Left lung (tissue), 10 donors: Measurements from ENCODE around the gene KIRREL1. TPM values are rescaled to one million over a fixed set of nuclear protein-coding genes. Genes with fewer than 3 reads are reported as not detected.

Experiments used
- ATAC-seq: fragments of 200-7000 bp; cut with Tn5 transposase; one replicate; pipeline ENCODE4 v1.9.1; 2020; ENCODE audit warnings: moderate library complexity
- DNase-seq, 4 donors: peaks; one replicate each; pipeline ENCODE4 v3.0.0-alpha.2; 2013 to 2020
- H3K27ac ChIP-seq, 2 donors: fragments of 200-600 bp; sonication (generic) in 1 of 2; one replicate each; pipeline versions ENCODE4 v1.5.0 to v1.8.0; 2020 to 2021
- H3K27me3 ChIP-seq, 2 donors: fragments of 200-600 bp; sonication (generic) in 1 of 2; one replicate each; pipeline versions ENCODE4 v1.5.0 to v1.8.0; 2020 to 2021
- H3K36me3 ChIP-seq, 2 donors: fragments of 200-600 bp; sonication (generic) in 1 of 2; one replicate each; pipeline versions ENCODE4 v1.5.0 to v1.8.0; 2020 to 2021
- H3K4me1 ChIP-seq, 2 donors: fragments of 200-600 bp; one replicate each; pipeline ENCODE4 v1.8.0; 2021
- H3K4me3 ChIP-seq, 2 donors: fragments of 200-600 bp; sonication (generic) in 1 of 2; one replicate each; pipeline versions ENCODE4 v1.5.0 to v1.8.0; 2020 to 2021; ENCODE audit warnings: mild to moderate bottlenecking in 1 of 2
- H3K9me3 ChIP-seq, 2 donors: fragments of 200-600 bp; sonication (generic) in 1 of 2; one replicate each; pipeline versions ENCODE4 v1.5.0 to v1.8.0; 2020 to 2021
- CTCF ChIP-seq, 2 donors: fragments of 200-600 bp; sonication (generic) in 1 of 2; IDR thresholded peaks; one replicate each; pipeline versions ENCODE4 v1.5.0 to v1.8.0; 2021; ENCODE audit warnings: antibody characterized with exemption in 2 of 2
- intact Hi-C, 2 donors: fragments of 100-400 bp; cut with DNase I; formaldehyde crosslinking; loops; one replicate each; pipeline versions ENCODE4 v1.11.2 to v1.14.2; 2022
- polyA plus RNA-seq, 6 donors: library from polyadenylated mRNA; unstranded; fragments of 120-200 nt; gene quantifications; one replicate each; pipeline ENCODE4 v1.2.1, GENCODE V29; 2013; ENCODE audit not compliant: insufficient read length in 6 of 6
- total RNA-seq, 2 donors: library from RNA; stranded (reverse); fragmentation: NEBNext Ultra II Directional; extraction: Animal tissue kit (Norgen Biotek cat#: 25700); gene quantifications; one replicate each; pipeline ENCODE4 v1.2.1, GENCODE V29; 2021
- donor health status: DM: no; HTN: yes; CAD: no.
- donor health status: DM: no; HTN: no; CAD: no.

Gene KIRREL1
- total and polyA plus RNA-seq, 8 donors = 44.6 to 67.6 (median 55.7) TPM

DNA sequence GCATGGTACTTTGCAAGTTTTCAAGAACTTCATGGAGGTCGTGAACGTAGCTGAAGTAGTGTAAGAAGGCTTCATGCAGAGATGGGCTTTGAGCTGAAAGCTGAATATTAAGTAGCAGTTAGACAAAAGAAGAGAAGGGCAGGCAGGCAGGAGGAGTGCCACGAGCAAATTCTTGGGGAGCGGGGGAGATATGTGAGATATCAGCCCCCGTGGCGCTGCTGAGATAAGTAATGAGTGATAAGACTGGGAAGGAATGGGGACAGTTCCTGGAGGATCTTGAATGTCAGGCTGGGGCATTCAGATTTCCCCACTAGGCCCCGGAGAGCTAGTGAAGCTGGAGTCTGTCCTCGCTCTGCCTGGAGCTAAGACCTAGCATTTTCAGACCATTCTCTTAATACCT lies 27.9 kb upstream of the KIRREL1 start:
- intact Hi-C loops = loop anchor here in 1 of 2 donors (5.0 kb wide), 1 partner anchor 152 kb away; no protein-coding TSS in a partner anchor
- ATAC-seq = no peak
- Histone ChIP-seq H3K9me3 (no peaks in the 10 kb centered on the region), H3K4me1 (peaks cover 0 to 11% of the 10 kb centered on the region in 2 donors), H3K27ac (no peak overlapping the region), H3K36me3 (no peaks in the 10 kb centered on the region), H3K27me3 (peaks cover 0 to 16% of the 10 kb centered on the region in 2 donors), H3K4me3 (no peak overlapping the region)
- TF ChIP-seq CTCF (IDR thresholded peaks at IDR 0.05) = no peak
- DNase-seq = no peak

GRCh38 chr1:157966031-157966537 lies 27.4 kb upstream of the KIRREL1 start:
- Histone ChIP-seq H3K36me3 (no peaks in the 10 kb centered on the region), H3K4me1 (peaks cover 0 to 11% of the 10 kb centered on the region in 2 donors), H3K4me3 (no peak overlapping the region), H3K27ac (no peak overlapping the region), H3K9me3 (no peaks in the 10 kb centered on the region), H3K27me3 (peaks cover 0 to 12% of the 10 kb centered on the region in 2 donors)
- DNase-seq (peak in 1 of 4 donors; percentile 65), ATAC-seq (peak; percentile 20)
- TF ChIP-seq CTCF (IDR thresholded peaks at IDR 0.05) = no peak
- intact Hi-C loops = loop anchor here in 1 of 2 donors (5.0 kb wide), 1 partner anchor 151 kb away; no protein-coding TSS in a partner anchor

DNA sequence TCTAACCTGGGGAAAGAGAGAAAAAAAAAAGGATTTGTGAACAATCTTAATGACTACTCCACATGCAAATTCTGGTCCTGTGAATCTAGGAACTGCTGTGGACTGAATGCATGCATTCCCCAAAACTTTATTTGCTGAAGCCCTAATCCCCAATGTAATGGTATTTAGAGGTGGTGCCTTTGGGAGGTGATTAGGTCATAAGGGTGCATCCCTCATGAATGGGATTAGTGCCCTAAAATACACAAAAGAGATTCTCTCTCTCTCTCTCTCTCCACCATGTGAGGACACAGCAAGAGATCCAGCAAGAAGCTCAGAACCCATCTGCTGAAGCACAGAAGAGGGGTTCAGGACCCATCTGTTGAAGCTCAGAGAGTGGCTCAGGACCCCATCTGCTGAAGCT lies 26.2 kb upstream of the KIRREL1 start:
- H3K4me1 ChIP-seq = peaks cover 0 to 11% of the 10 kb centered on the region in 2 donors
- H3K9me3 ChIP-seq = no peaks in the 10 kb centered on the region
- TF ChIP-seq CTCF (IDR thresholded peaks at IDR 0.05) = no peak
- no peak overlapping the region for H3K27ac ChIP-seq
- ATAC-seq (no peak), DNase-seq (no peak)
- H3K36me3 ChIP-seq = no peaks in the 10 kb centered on the region
- no peak overlapping the region for H3K4me3 ChIP-seq
- intact Hi-C loops = loop anchor here in 1 of 2 donors (5.0 kb wide), 1 partner anchor 150 kb away; no protein-coding TSS in a partner anchor
- peaks cover 0 to 9% of the 10 kb centered on the region in 2 donors for H3K27me3 ChIP-seq

DNA sequence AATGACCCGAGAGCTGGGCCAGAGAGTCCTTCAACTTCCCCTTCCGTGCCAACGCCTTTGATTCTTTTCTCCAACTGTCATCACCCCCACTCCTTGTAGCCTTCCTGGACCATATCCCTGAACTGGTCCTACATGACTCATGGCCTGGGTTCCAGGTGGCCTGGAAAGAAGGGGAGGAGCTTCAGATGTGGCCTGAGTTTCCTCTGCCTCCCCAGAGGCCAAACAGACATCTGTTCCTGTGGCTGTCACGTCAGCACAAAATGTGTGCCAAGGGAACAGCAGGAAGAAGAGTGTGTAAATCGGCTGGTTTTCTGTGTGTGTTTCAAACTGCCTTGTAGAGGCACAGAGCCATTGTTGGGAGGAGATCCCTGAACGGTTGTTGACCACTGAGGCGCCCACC lies 24.9 kb upstream of the KIRREL1 start:
- H3K4me1 ChIP-seq = peaks cover 0 to 11% of the 10 kb centered on the region in 2 donors
- intact Hi-C loops = loop anchor here in 1 of 2 donors (5.0 kb wide), 1 partner anchor 149 kb away; no protein-coding TSS in a partner anchor
- DNase-seq (peak in 1 of 4 donors; percentile 73), ATAC-seq (no peak)
- H3K36me3 ChIP-seq = no peaks in the 10 kb centered on the region
- no peak for TF ChIP-seq CTCF (IDR thresholded peaks at IDR 0.05)
- H3K27me3 ChIP-seq = no peaks in the 10 kb centered on the region
- H3K27ac ChIP-seq = peak overlapping the region in 1 of 2 donors; percentile 11
- no peak overlapping the region for H3K4me3 ChIP-seq
- H3K9me3 ChIP-seq = no peaks in the 10 kb centered on the region

DNA sequence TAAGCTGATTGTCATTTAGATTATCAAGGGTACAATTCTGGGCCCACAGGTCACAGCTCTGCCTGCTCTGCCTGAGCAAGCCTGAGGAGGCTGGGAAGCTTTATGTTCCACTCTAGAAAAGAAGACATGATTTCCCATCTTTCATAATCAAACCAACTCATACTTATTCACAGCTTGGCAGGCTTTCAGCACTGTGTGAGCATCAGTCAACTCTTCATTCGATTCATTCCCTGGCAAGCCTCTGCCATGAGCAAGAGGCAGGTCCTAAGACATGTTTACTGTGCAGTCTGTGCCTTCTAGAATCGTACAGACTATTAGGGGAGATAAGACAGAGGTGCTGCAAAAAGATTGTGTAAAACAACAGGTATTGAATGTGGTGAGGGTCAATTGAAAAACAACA lies 24.5 kb upstream of the KIRREL1 start:
- intact Hi-C loops = loop anchor here in 1 of 2 donors (5.0 kb wide), 1 partner anchor 148 kb away; no protein-coding TSS in a partner anchor
- ATAC-seq (peak; percentile 48), DNase-seq (peak in 1 of 4 donors; percentile 8)
- Histone ChIP-seq H3K4me3 (no peak overlapping the region), H3K36me3 (no peaks in the 10 kb centered on the region), H3K27me3 (no peaks in the 10 kb centered on the region), H3K4me1 (peaks cover 0 to 11% of the 10 kb centered on the region in 2 donors), H3K9me3 (no peaks in the 10 kb centered on the region), H3K27ac (peak overlapping the region in 1 of 2 donors; percentile 11)
- TF ChIP-seq CTCF (IDR thresholded peaks at IDR 0.05) = no peak
